WTC11 (cell line): ENCODE results near the gene HEATR5A. TPM values are rescaled to one million over a fixed set of nuclear protein-coding genes. Genes with fewer than 3 reads are reported as not detected.
A peak's percentile ranks its signal among the peaks of the same experiment; 100 is the strongest.
"Not testable (repeated sequence)": the region's sequence is repeated elsewhere in the genome, so short reads cannot be mapped to it uniquely, and the experiment has no call there.

Source experiments
- ATAC-seq: fragments of 200-7000 bp; cut with Tn5 transposase; 2 replicates; pipeline ENCODE4 v1.10.0; 2021; ENCODE audit warnings: mild to moderate bottlenecking, moderate library complexity
- CTCF ChIA-PET: fragments of 300-600 bp; sonication (Branson Sonifier 250); formaldehyde crosslinking; loops from one replicate; lab custom pipeline; 2021; ENCODE audit warnings: antibody characterized with exemption; lab: Charles Lee
- POLR2A ChIA-PET: fragments of 350-600 bp; sonication (Branson Sonifier 250); formaldehyde crosslinking; loops from one replicate; lab custom pipeline; 2021; ENCODE audit warnings: antibody characterized with exemption; lab: Charles Lee
- DNase-seq: peaks from one replicate; pipeline ENCODE4 v3.0.0; 2021; ENCODE audit warnings: low spot score
- H3K27ac Mint-ChIP-seq: 2 replicates; pipeline ENCODE4 v1.8.0; 2021; ENCODE audit warnings: mixed read lengths
- H3K27me3 Mint-ChIP-seq: 2 replicates; pipeline ENCODE4 v1.8.0; 2021; ENCODE audit warnings: low read depth, mild to moderate bottlenecking, moderate library complexity, mixed read lengths
- H3K36me3 Mint-ChIP-seq: 2 replicates; pipeline ENCODE4 v1.8.0; 2021; ENCODE audit warnings: mixed read lengths
- H3K4me1 Mint-ChIP-seq: 2 replicates; pipeline ENCODE4 v1.8.0; 2022; ENCODE audit warnings: mixed read lengths
- H3K4me3 Mint-ChIP-seq: 2 replicates; pipeline ENCODE4 v1.8.0; 2021; ENCODE audit warnings: mild to moderate bottlenecking, moderate library complexity, mixed read lengths
- H3K9me3 Mint-ChIP-seq: 2 replicates; pipeline ENCODE4 v1.8.0; 2021; ENCODE audit warnings: mixed read lengths
- AR ChIP-seq: fragments of 250-450 bp; sonication (Bioruptor Pico); IDR thresholded peaks from 2 replicates; pipeline ENCODE4 v1.9.0; 2021; ENCODE audit warnings: mild to moderate bottlenecking
- ATF3 ChIP-seq: sonication (generic); formaldehyde crosslinking; conservative IDR thresholded peaks from 2 replicates; pipeline ENCODE4 v1.8.1; 2022; ENCODE audit warnings: mild to moderate bottlenecking, missing genetic modification reagents
- ATF6 ChIP-seq: sonication (generic); formaldehyde crosslinking; IDR thresholded peaks from 2 replicates; pipeline ENCODE4 v1.8.1; 2023; ENCODE audit warnings: mild to moderate bottlenecking, missing genetic modification reagents
- E2F1 ChIP-seq: sonication (generic); formaldehyde crosslinking; IDR thresholded peaks from 2 replicates; pipeline ENCODE4 v1.8.0; 2022; ENCODE audit warnings: mild to moderate bottlenecking, missing genetic modification reagents
- ESRRA ChIP-seq: sonication (generic); formaldehyde crosslinking; IDR thresholded peaks from 2 replicates; pipeline ENCODE4 v1.8.1; 2022; ENCODE audit warnings: mild to moderate bottlenecking, missing genetic modification reagents, borderline replicate concordance
- FOXK1 ChIP-seq: sonication (generic); formaldehyde crosslinking; IDR thresholded peaks from 2 replicates; pipeline ENCODE4 v1.8.0; 2022; ENCODE audit warnings: mild to moderate bottlenecking, moderate library complexity, missing genetic modification reagents
- FOXP4 ChIP-seq: sonication (generic); formaldehyde crosslinking; IDR thresholded peaks from 2 replicates; pipeline ENCODE4 v1.8.0; 2022; ENCODE audit warnings: mild to moderate bottlenecking, missing genetic modification reagents
- IRF2 ChIP-seq: sonication (generic); formaldehyde crosslinking; IDR thresholded peaks from 2 replicates; pipeline ENCODE4 v1.8.0; 2022; ENCODE audit warnings: low read depth, missing genetic modification reagents, borderline replicate concordance
- MLX ChIP-seq: sonication (generic); formaldehyde crosslinking; IDR thresholded peaks from 2 replicates; pipeline ENCODE4 v1.8.1; 2023; ENCODE audit warnings: mild to moderate bottlenecking, missing genetic modification reagents, moderate library complexity
- NR3C1 ChIP-seq: sonication (generic); formaldehyde crosslinking; conservative IDR thresholded peaks from 2 replicates; pipeline ENCODE4 v1.8.1; 2023; ENCODE audit warnings: low read depth, mild to moderate bottlenecking, missing genetic modification reagents
- OVOL2 ChIP-seq: fragments of 250-450 bp; sonication (Bioruptor Pico); IDR thresholded peaks from 2 replicates; pipeline ENCODE4 v1.9.0; 2021; ENCODE audit warnings: mild to moderate bottlenecking, borderline replicate concordance
- PRRX2 ChIP-seq: fragments of 250-450 bp; sonication (Bioruptor Pico); IDR thresholded peaks from 2 replicates; pipeline ENCODE4 v1.8.0; 2021; ENCODE audit warnings: mild to moderate bottlenecking
- SOX15 ChIP-seq: fragments of 250-450 bp; sonication (Bioruptor Pico); IDR thresholded peaks from 2 replicates; pipeline ENCODE4 v1.9.0; 2021; ENCODE audit warnings: mild to moderate bottlenecking
- SP1 ChIP-seq: sonication (generic); formaldehyde crosslinking; conservative IDR thresholded peaks from 2 replicates; pipeline ENCODE4 v1.8.1; 2022; ENCODE audit warnings: missing genetic modification reagents
- ZMAT4 ChIP-seq: fragments of 250-450 bp; sonication (Bioruptor Pico); IDR thresholded peaks from 2 replicates; pipeline ENCODE4 v1.9.0; 2021; ENCODE audit warnings: mild to moderate bottlenecking
- ZNF121 ChIP-seq: sonication (generic); formaldehyde crosslinking; IDR thresholded peaks from 2 replicates; pipeline ENCODE4 v1.8.0; 2023; ENCODE audit warnings: missing genetic modification reagents
- ZNF219 ChIP-seq: sonication (generic); formaldehyde crosslinking; IDR thresholded peaks from 2 replicates; pipeline ENCODE4 v1.8.0; 2023; ENCODE audit warnings: missing genetic modification reagents, mild to moderate bottlenecking, borderline replicate concordance
- ZNF263 ChIP-seq: sonication (generic); formaldehyde crosslinking; IDR thresholded peaks from 2 replicates; pipeline ENCODE4 v1.8.1; 2022; ENCODE audit warnings: low read depth, mild to moderate bottlenecking, moderate library complexity, missing genetic modification reagents
- ZNF512 ChIP-seq: sonication (generic); formaldehyde crosslinking; IDR thresholded peaks from 2 replicates; pipeline ENCODE4 v1.8.1; 2022; ENCODE audit warnings: missing genetic modification reagents, borderline replicate concordance
- total RNA-seq: library from RNA; stranded (reverse); gene quantifications from 3 replicates; pipeline ENCODE4 v1.2.3, GENCODE V29; 2021

The HEATR5A gene
- total RNA-seq, 1 experiment from 2014 or later: 36.2 TPM

- POLR2A ChIA-PET, H3K9me3 Mint-ChIP-seq, H3K27me3 Mint-ChIP-seq, H3K27ac Mint-ChIP-seq, H3K4me1 Mint-ChIP-seq, ATAC-seq, CTCF ChIA-PET, H3K4me3 Mint-ChIP-seq, DNase-seq: not testable (repeated sequence)
- peaks cover 17% of the 10 kb centered on the region for H3K36me3 Mint-ChIP-seq
- TF ChIP-seq ZNF121 (CRISPR knock-in tag): 0 out of 2 replicates have a peak, but pooled peaks have one; percentile 6
Observed at GRCh38 chr14:31379125-31379947, 41.0 kb downstream of the HEATR5A start.

- Mint-ChIP-seq H3K4me1 (no peaks in the 10 kb centered on the region), H3K4me3 (no peak overlapping the region), H3K27me3 (no peaks in the 10 kb centered on the region), H3K9me3 (no peaks in the 10 kb centered on the region), H3K36me3 (peaks cover 23% of the 10 kb centered on the region), H3K27ac (no peak overlapping the region)
- ATAC-seq (no peak), DNase-seq (no peak)
- TF ChIP-seq ZMAT4: no peak
- TF ChIP-seq AR (CRISPR knock-in tag): no peak
- no peak for TF ChIP-seq ATF3 (CRISPR knock-in tag)
- TF ChIP-seq PRRX2 (CRISPR knock-in tag): no peak
- no peak for TF ChIP-seq ZNF219 (CRISPR knock-in tag)
- no peak for TF ChIP-seq ZNF263 (CRISPR knock-in tag)
- TF ChIP-seq ATF6 (CRISPR knock-in tag): no peak
- TF ChIP-seq MLX (CRISPR knock-in tag): no peak
- TF ChIP-seq OVOL2 (CRISPR knock-in tag): no peak
- TF ChIP-seq FOXK1: no peak
- no peak for TF ChIP-seq SOX15
- TF ChIP-seq ZNF512 (CRISPR knock-in tag): no peak
- no peak for TF ChIP-seq E2F1
- TF ChIP-seq ESRRA: no peak
- no peak for TF ChIP-seq NR3C1
- TF ChIP-seq SP1 (CRISPR knock-in tag): no peak
- no peak for TF ChIP-seq IRF2 (CRISPR knock-in tag)
- TF ChIP-seq FOXP4 (CRISPR knock-in tag): no peak
- POLR2A ChIA-PET: no interaction called here
- CTCF ChIA-PET: no interaction called here
Observed at GRCh38 chr14:31377433-31377832, 42.9 kb downstream of the HEATR5A start.
